Epithelial cell of proximal tubule (primary cell): ENCODE results near the gene CLDN14. TPM values are rescaled to one million over a fixed set of nuclear protein-coding genes. Genes with fewer than 3 reads are reported as not detected.

ENCODE experiments used
- DNase-seq: peaks from one replicate; pipeline ENCODE4 v3.0.0-alpha.2; 2011; ENCODE audit warnings: low read depth
- H3K4me3 ChIP-seq: 2 replicates; pipeline ENCODE4 v1.5.1; 2011; ENCODE audit warnings: low read depth, mild to moderate bottlenecking, low read length
- CTCF ChIP-seq: conservative IDR thresholded peaks from 2 replicates; pipeline ENCODE4 v1.5.1; 2012; ENCODE audit warnings: low read depth, mild to moderate bottlenecking, low read length
- total RNA-seq: library from RNA; depleted of rRNA; stranded (reverse); fragments of >200 nt; gene quantifications from 2 replicates; pipeline ENCODE4 v1.2.3, GENCODE V29; 2015

Gene CLDN14
- total RNA-seq, 1 donor from 2014 or later = 5.1 TPM

- no peak overlapping the region for H3K4me3 ChIP-seq
- TF ChIP-seq CTCF = no peak
- DNase-seq = no peak
Observed at GRCh38 chr21:36437745-36438128, 42.2 kb downstream of the CLDN14 start.

GRCh38 chr21:36436829-36437744, 42.8 kb downstream of the CLDN14 start:
- no peak overlapping the region for H3K4me3 ChIP-seq
- no peak for TF ChIP-seq CTCF
- no peak for DNase-seq

- H3K4me3 ChIP-seq = no peak overlapping the region
- DNase-seq = no peak
- no peak for TF ChIP-seq CTCF
Observed at GRCh38 chr21:36434144-36434543, 45.8 kb downstream of the CLDN14 start.

- DNase-seq = no peak
- H3K4me3 ChIP-seq = no peak overlapping the region
- TF ChIP-seq CTCF = no peak
Observed at GRCh38 chr21:36433059-36433709, 46.7 kb downstream of the CLDN14 start.

- no peak for DNase-seq
- H3K4me3 ChIP-seq = peak overlapping the region; percentile 45
- no peak for TF ChIP-seq CTCF
Observed at GRCh38 chr21:36431252-36431651, 48.7 kb downstream of the CLDN14 start.

- DNase-seq = no peak
- H3K4me3 ChIP-seq = peak overlapping the region; percentile 45
- TF ChIP-seq CTCF = no peak
Observed at GRCh38 chr21:36430841-36431240, 49.1 kb downstream of the CLDN14 start.
